T-helper 1 cell treated with Interleukin-12 subunit alpha and Interleukin-12 subunit beta and Interleukin-4 antibody, amounts not matched to agents 30 μg/mL and 1 μg/mL, for 36 hours (primary cell): ENCODE measurements around the gene UBTF.

Experiments used
- H3K27ac Mint-ChIP-seq: one replicate; pipeline ENCODE4 v1.8.0; 2021; ENCODE audit warnings: mild to moderate bottlenecking, mixed read lengths
- H3K27me3 Mint-ChIP-seq: one replicate; pipeline ENCODE4 v1.8.0; 2021; ENCODE audit warnings: low read depth, mixed read lengths
- H3K36me3 Mint-ChIP-seq: one replicate; pipeline ENCODE4 v1.8.0; 2021; ENCODE audit warnings: low read depth, mixed read lengths
- H3K4me1 Mint-ChIP-seq: one replicate; pipeline ENCODE4 v1.8.0; 2021; ENCODE audit warnings: low read depth, mixed read lengths
- H3K4me3 Mint-ChIP-seq: one replicate; pipeline ENCODE4 v1.8.0; 2021; ENCODE audit warnings: mild to moderate bottlenecking, moderate library complexity, mixed read lengths
- H3K9me3 Mint-ChIP-seq: one replicate; pipeline ENCODE4 v1.8.0; 2021; ENCODE audit warnings: mixed read lengths

UBTF gene

DNA sequence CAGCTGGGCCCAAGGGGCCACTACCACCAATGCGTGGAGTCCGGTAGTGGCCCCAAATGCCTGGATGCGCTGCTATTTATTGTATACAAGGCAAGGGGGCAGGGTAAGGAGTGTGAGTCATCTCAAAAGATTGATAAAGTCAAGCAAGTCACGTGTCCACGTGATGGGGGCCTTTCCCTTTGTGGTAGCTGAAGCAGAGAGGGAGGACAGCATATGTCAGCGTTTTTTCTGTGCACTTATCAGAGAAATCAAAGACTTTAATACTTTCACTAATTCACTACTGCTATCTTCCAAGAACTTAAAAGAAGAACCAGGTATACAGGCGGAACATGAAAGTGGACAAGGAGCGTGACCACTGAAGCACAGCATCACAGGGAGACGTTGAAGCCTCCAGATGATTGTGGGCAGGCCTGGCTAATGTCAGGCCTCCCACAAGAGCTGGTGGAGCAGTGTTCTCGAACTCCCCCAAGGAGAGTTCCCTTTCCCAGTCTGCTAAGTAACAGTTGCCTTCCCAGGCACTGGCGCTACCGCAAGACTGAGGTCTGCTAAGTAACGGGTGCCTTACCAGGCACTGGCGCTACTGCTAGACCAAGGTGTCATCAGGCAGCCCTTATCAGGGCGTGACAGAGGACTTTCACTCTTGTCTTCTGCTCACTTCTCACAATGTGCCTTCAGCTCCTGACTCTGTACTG lies 59.8 kb downstream of the UBTF start:
- H3K4me1 Mint-ChIP-seq, result no peaks in the 10 kb centered on the region
- H3K27me3 Mint-ChIP-seq, result no peaks in the 10 kb centered on the region
- peaks cover 9% of the 10 kb centered on the region for H3K36me3 Mint-ChIP-seq
- no peaks in the 10 kb centered on the region for H3K9me3 Mint-ChIP-seq
- H3K27ac Mint-ChIP-seq, result no peak overlapping the region
- H3K4me3 Mint-ChIP-seq, result no peak overlapping the region

DNA sequence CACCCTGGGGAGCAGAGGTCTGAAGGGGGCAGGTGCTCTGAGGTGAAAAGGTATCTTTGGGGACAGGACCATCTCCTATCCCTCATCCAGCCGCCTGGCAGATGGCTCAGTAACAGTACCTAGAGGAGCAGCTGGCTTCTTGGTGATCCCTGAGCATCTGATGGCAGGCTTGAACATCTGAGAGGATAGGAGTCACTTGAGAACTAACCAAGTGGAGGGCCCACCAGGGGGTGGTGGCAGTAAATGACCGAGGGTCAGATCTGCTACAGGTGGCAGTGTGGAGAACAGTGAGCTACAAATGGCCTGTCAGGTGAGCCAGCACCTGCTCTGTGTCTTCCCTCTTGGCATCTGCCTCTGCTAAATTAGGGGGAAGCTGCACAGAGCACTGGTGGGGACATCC lies 64.0 kb downstream of the UBTF start:
- Mint-ChIP-seq H3K4me3 (no peak overlapping the region), H3K27ac (no peak overlapping the region), H3K9me3 (no peaks in the 10 kb centered on the region), H3K27me3 (no peaks in the 10 kb centered on the region), H3K36me3 (peaks cover 7% of the 10 kb centered on the region), H3K4me1 (peaks cover 9% of the 10 kb centered on the region)
